ENCODE measurements around the gene RPL22. TPM values are rescaled to one million over a fixed set of nuclear protein-coding genes. Genes with fewer than 3 reads are reported as not detected.

RPL22 gene
- total and polyA plus RNA-seq, 2 of the 4 experiments (the other 2 are of a cell fraction): 26.2 to 131 TPM

DNA sequence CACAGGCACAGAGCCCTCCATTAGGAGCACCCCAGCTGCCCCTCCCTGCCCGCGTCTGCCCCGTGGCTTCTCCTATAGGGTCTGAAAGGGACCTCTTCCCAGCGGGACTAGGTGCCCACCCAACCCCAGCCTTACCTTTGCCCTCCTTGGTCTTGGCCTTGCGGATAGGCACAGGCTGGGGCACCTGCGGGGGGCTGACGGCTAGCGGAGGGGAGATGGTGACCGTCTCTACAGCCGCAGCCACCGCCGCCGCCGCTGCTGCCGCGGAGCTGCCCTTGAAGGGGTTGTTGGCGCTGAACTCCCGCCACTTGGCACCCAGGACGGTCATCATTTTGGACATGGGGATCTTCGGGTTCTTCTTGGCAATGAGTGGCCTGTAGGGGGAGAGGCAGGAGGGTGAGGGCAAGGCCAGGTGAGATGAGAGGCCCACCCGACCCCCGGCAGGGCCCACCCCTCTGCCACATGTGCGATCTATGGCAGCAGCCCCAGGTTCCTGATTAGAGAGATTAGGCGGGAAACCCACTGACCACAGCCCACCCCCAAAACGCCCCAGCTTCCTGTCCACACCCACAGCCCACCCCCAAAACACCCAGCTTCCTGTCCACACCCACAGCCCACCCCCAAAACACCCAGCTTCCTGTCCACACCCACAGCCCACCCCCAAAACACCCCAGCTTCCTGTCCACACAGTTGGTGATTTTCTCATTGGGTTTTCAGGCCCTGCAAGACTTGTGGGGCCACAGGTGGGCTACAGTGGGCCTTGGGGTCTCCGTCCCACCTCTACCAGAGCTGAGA lies 44.7 kb downstream of the RPL22 start:
- Histone ChIP-seq H4K20me1 (ENCODE audit: insufficient read depth, low read length) (peaks cover 3% of the 10 kb centered on the region; the same call in 1 of the 2 replicates), H3K27me3 (ENCODE audit: control insufficient read depth, insufficient read depth, low read length) (peaks cover 10% of the 10 kb centered on the region; the same call in 1 of the 2 replicates), H4K8ac (ENCODE audit: low read depth in 2 of 2, low read length in 2 of 2) (no peak overlapping the region), H2AK9ac (replicated peaks; ENCODE audit: low read depth, low read length, poor library complexity) (no peak overlapping the region), H2AFZ (replicated peaks; ENCODE audit: low read length, poor library complexity) (no peak overlapping the region), H3K14ac (replicated peaks; ENCODE audit: low read depth, low read length) (no peak overlapping the region), H3K27ac (ENCODE audit: insufficient read depth, low read length) (no peak overlapping the region), H2AK5ac (ENCODE audit: low read depth, low read length) (no peak overlapping the region), H3K79me1 (ENCODE audit: low read depth in 1 of 2, low read length in 2 of 2) (no peaks in the 10 kb centered on the region), H3K36me3 (ENCODE audit: control insufficient read depth, insufficient read depth, low read length) (no peaks in the 10 kb centered on the region), H3K18ac (ENCODE audit: low read depth, low read length) (no peak overlapping the region), H3K4me1 (ENCODE audit: control insufficient read depth, insufficient read depth, low read length) (no peaks in the 10 kb centered on the region), H2BK5ac (ENCODE audit: low read depth, low read length, poor library complexity, severe bottlenecking) (no peak overlapping the region), H3K9me1 (ENCODE audit: insufficient read depth, low read length) (no peaks in the 10 kb centered on the region), H3K56ac (ENCODE audit: extremely low read depth, insufficient read depth, low read length) (no peak overlapping the region), H3K4me2 (ENCODE audit: low read depth, low read length) (no peak overlapping the region), H4K5ac (ENCODE audit: low read depth, low read length) (no peak overlapping the region), H2BK20ac (ENCODE audit: low read depth, low read length) (no peak overlapping the region), H3K23ac (ENCODE audit: low read depth, low read length) (no peak overlapping the region), H3K4ac (ENCODE audit: low read depth, low read length) (no peak overlapping the region), H3K4me3 (ENCODE audit: insufficient read depth, low read depth, low read length) (no peak overlapping the region), H3K9ac (ENCODE audit: low read depth, low read length) (no peak overlapping the region), H2BK120ac (ENCODE audit: low read depth, low read length) (no peak overlapping the region), H4K91ac (ENCODE audit: insufficient read depth, low read depth, low read length) (no peak overlapping the region), H3K9me3 (ENCODE audit: control insufficient read depth, insufficient read depth, low read length) (no peaks in the 10 kb centered on the region), H2BK15ac (ENCODE audit: low read depth, low read length) (no peak overlapping the region)
- DNase-seq: no peak
- TF ChIP-seq BHLHE40 (IDR thresholded peaks at IDR 0.05; ENCODE audit: low read depth, low read length) (no peak), MXI1 (IDR thresholded peaks at IDR 0.05; ENCODE audit: borderline replicate concordance, low read depth, low read length) (no peak), RFX5 (IDR thresholded peaks at IDR 0.05; ENCODE audit: low read depth, low read length) (no peak), RAD21 (IDR thresholded peaks at IDR 0.05; ENCODE audit: low read length) (no peak), CEBPB (IDR thresholded peaks at IDR 0.05; ENCODE audit: low read depth, low read length) (no peak), POLR2A (IDR thresholded peaks at IDR 0.05; ENCODE audit: low read depth, low read length) (no peak), SMC3 (IDR thresholded peaks at IDR 0.05; ENCODE audit: low read depth, low read length) (no peak), RCOR1 (IDR thresholded peaks at IDR 0.05; ENCODE audit: insufficient replicate concordance, low read length) (no peak), FOS (IDR thresholded peaks at IDR 0.05; ENCODE audit: low read depth, low read length) (no peak), MAZ (IDR thresholded peaks at IDR 0.05; ENCODE audit: borderline replicate concordance, low read depth, low read length) (no peak), CHD1 (IDR thresholded peaks at IDR 0.05; ENCODE audit: low read depth, low read length) (no peak), NFE2L2 (IDR thresholded peaks at IDR 0.05; ENCODE audit: low read depth, low read length) (no peak), MAFK (IDR thresholded peaks at IDR 0.05; ENCODE audit: low read depth, low read length) (no peak)
- TF ChIP-seq, protein P1, sequence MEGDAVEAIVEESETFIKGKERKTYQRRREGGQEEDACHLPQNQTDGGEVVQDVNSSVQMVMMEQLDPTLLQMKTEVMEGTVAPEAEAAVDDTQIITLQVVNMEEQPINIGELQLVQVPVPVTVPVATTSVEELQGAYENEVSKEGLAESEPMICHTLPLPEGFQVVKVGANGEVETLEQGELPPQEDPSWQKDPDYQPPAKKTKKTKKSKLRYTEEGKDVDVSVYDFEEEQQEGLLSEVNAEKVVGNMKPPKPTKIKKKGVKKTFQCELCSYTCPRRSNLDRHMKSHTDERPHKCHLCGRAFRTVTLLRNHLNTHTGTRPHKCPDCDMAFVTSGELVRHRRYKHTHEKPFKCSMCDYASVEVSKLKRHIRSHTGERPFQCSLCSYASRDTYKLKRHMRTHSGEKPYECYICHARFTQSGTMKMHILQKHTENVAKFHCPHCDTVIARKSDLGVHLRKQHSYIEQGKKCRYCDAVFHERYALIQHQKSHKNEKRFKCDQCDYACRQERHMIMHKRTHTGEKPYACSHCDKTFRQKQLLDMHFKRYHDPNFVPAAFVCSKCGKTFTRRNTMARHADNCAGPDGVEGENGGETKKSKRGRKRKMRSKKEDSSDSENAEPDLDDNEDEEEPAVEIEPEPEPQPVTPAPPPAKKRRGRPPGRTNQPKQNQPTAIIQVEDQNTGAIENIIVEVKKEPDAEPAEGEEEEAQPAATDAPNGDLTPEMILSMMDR (conservative IDR thresholded peaks at IDR 0.05; ENCODE audit: low read depth, low read length): no peak
- TF ChIP-seq, protein P2, sequence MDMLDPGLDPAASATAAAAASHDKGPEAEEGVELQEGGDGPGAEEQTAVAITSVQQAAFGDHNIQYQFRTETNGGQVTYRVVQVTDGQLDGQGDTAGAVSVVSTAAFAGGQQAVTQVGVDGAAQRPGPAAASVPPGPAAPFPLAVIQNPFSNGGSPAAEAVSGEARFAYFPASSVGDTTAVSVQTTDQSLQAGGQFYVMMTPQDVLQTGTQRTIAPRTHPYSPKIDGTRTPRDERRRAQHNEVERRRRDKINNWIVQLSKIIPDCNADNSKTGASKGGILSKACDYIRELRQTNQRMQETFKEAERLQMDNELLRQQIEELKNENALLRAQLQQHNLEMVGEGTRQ (IDR thresholded peaks at IDR 0.05; ENCODE audit: low read depth, low read length): no peak
- TF ChIP-seq, protein P3, sequence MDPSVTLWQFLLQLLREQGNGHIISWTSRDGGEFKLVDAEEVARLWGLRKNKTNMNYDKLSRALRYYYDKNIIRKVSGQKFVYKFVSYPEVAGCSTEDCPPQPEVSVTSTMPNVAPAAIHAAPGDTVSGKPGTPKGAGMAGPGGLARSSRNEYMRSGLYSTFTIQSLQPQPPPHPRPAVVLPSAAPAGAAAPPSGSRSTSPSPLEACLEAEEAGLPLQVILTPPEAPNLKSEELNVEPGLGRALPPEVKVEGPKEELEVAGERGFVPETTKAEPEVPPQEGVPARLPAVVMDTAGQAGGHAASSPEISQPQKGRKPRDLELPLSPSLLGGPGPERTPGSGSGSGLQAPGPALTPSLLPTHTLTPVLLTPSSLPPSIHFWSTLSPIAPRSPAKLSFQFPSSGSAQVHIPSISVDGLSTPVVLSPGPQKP (IDR thresholded peaks at IDR 0.05; ENCODE audit: borderline replicate concordance, low read depth, low read length): no peak
- CTCF ChIA-PET: no interaction called here
- ATAC-seq (ENCODE audit: low read depth): no peak
- 79% methylated on average over 8 of the region's 26 CpGs; no CpG with 5 or more reads in 1 of the 2 experiments for WGBS, 2 experiments (ENCODE audit: extremely low coverage in 2 of 2, insufficient read length in 1 of 2)
- in situ Hi-C loops (cut with MboI; ENCODE audit: low sequenced_read_pairs) (no loop called here), dilution Hi-C loops (cut with HindIII; ENCODE audit: low sequenced_read_pairs, unreplicated experiment) (no loop called here), intact Hi-C loops (cut with micrococcal nuclease) (no loop called here)
- POLR2A ChIA-PET (ENCODE audit: unreplicated experiment): no interaction called here
- BruUV-seq (replicated peaks): no TSS peak

Measured in IMR-90 (cell line).